HL-60 (cell line): ENCODE measurements around the gene NKD1.

Source experiments
- DNase-seq, 2 experiments: peaks; one replicate each; pipeline ENCODE4 v3.0.0-alpha.2; 2010 to 2020; ENCODE audit warnings: low read depth in 1 of 2, low spot score in 1 of 2
- H3K27ac ChIP-seq: fragments of 250-450 bp; sonication (Bioruptor Pico); replicated peaks from 2 replicates; pipeline ENCODE4 v1.5.1; 2020; ENCODE audit warnings: mild to moderate bottlenecking, moderate library complexity
- H3K27me3 ChIP-seq: fragments of 250-450 bp; sonication (Bioruptor Pico); 2 replicates; pipeline ENCODE4 v1.5.1; 2021; ENCODE audit warnings: mild to moderate bottlenecking, moderate library complexity; ENCODE audit not compliant: insufficient read depth, poor library complexity, severe bottlenecking
- H3K4me3 ChIP-seq: replicated peaks from 2 replicates; pipeline ENCODE4 v1.5.1; 2011; ENCODE audit warnings: mild to moderate bottlenecking, control low read depth, low read length; ENCODE audit not compliant: insufficient read depth
- GABPA ChIP-seq: IDR thresholded peaks from 2 replicates; pipeline ENCODE4 v1.6.1; 2012; ENCODE audit warnings: low read depth
- POLR2AphosphoS5 ChIP-seq: IDR thresholded peaks from 2 replicates; pipeline ENCODE4 v1.6.1; 2012; ENCODE audit warnings: low read depth
- SPI1 ChIP-seq: IDR thresholded peaks from 2 replicates; pipeline ENCODE4 v1.6.1; 2012; ENCODE audit warnings: low read depth, mild to moderate bottlenecking, borderline replicate concordance
- TF ChIP-seq, protein P1 (sequence below): IDR thresholded peaks from 2 replicates; pipeline ENCODE4 v1.6.1; 2012; ENCODE audit warnings: low read depth; ENCODE audit not compliant: insufficient replicate concordance
- TF ChIP-seq, protein P2 (sequence below): IDR thresholded peaks from one replicate; pipeline ENCODE4 v1.5.1; 2011; ENCODE audit warnings: low read length, control low read depth, inconsistent platforms; ENCODE audit not compliant: insufficient read depth

Gene NKD1

DNA sequence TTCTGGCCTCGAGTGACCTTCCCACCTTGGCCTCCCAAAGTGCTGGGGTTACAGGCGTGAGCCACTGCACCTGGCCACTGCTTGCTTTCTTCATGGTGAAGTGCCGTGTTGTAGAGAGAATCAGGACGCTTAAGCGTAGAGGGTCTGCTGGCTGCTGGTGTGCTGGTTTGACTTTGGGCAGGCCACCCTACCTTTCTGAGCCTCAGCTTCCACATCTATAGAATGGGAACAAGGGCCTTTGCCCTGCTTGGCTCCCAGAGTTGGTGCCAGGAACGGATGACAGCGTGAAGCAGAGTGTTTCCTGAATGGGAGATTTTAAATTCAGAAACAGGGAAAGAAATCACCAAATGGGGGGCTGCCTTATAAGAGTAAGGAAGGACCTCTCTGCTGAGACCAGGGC, 60.9 kb downstream of the NKD1 start:
- DNase-seq: no peak
- Histone ChIP-seq H3K27ac (no peak overlapping the region), H3K4me3 (no peak overlapping the region), H3K27me3 (no peaks in the 10 kb centered on the region)
- TF ChIP-seq POLR2AphosphoS5 (no peak), GABPA (no peak), SPI1 (no peak)
- TF ChIP-seq, protein P1, sequence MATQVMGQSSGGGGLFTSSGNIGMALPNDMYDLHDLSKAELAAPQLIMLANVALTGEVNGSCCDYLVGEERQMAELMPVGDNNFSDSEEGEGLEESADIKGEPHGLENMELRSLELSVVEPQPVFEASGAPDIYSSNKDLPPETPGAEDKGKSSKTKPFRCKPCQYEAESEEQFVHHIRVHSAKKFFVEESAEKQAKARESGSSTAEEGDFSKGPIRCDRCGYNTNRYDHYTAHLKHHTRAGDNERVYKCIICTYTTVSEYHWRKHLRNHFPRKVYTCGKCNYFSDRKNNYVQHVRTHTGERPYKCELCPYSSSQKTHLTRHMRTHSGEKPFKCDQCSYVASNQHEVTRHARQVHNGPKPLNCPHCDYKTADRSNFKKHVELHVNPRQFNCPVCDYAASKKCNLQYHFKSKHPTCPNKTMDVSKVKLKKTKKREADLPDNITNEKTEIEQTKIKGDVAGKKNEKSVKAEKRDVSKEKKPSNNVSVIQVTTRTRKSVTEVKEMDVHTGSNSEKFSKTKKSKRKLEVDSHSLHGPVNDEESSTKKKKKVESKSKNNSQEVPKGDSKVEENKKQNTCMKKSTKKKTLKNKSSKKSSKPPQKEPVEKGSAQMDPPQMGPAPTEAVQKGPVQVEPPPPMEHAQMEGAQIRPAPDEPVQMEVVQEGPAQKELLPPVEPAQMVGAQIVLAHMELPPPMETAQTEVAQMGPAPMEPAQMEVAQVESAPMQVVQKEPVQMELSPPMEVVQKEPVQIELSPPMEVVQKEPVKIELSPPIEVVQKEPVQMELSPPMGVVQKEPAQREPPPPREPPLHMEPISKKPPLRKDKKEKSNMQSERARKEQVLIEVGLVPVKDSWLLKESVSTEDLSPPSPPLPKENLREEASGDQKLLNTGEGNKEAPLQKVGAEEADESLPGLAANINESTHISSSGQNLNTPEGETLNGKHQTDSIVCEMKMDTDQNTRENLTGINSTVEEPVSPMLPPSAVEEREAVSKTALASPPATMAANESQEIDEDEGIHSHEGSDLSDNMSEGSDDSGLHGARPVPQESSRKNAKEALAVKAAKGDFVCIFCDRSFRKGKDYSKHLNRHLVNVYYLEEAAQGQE: no peak
- TF ChIP-seq, protein P2, sequence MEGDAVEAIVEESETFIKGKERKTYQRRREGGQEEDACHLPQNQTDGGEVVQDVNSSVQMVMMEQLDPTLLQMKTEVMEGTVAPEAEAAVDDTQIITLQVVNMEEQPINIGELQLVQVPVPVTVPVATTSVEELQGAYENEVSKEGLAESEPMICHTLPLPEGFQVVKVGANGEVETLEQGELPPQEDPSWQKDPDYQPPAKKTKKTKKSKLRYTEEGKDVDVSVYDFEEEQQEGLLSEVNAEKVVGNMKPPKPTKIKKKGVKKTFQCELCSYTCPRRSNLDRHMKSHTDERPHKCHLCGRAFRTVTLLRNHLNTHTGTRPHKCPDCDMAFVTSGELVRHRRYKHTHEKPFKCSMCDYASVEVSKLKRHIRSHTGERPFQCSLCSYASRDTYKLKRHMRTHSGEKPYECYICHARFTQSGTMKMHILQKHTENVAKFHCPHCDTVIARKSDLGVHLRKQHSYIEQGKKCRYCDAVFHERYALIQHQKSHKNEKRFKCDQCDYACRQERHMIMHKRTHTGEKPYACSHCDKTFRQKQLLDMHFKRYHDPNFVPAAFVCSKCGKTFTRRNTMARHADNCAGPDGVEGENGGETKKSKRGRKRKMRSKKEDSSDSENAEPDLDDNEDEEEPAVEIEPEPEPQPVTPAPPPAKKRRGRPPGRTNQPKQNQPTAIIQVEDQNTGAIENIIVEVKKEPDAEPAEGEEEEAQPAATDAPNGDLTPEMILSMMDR: no peak

DNA sequence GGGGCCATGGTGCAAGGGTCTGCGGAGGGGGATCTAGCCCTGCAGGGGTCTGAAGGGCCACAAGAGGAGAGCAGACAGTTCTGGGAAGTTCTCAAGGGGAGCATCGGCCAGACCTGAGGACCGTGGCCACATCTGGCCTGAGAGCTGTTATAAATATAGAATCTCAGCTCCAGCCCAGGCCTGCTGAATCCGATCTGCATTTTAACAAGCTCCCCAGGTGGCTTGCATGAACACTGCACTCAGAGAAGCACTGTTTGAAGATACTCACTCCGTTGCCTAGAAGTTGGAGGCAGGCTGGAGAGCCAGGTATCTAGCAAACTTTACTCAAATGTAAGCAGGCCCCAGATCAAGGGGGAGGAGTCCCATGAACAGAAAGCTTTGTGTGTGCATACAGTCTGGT, 61.3 kb downstream of the NKD1 start:
- H3K27ac ChIP-seq: no peak overlapping the region
- no peak overlapping the region for H3K4me3 ChIP-seq
- no peaks in the 10 kb centered on the region for H3K27me3 ChIP-seq
- no peak for DNase-seq
- no peak for TF ChIP-seq GABPA
- TF ChIP-seq, protein P1: no peak
- TF ChIP-seq, protein P2: no peak
- no peak for TF ChIP-seq SPI1
- no peak for TF ChIP-seq POLR2AphosphoS5

GRCh38 chr16:50610331-50611262, 62.4 kb downstream of the NKD1 start:
- TF ChIP-seq GABPA (no peak), POLR2AphosphoS5 (no peak), SPI1 (no peak)
- TF ChIP-seq, protein P1: no peak
- TF ChIP-seq, protein P2: no peak
- Histone ChIP-seq H3K4me3 (no peak overlapping the region), H3K27ac (no peak overlapping the region), H3K27me3 (no peaks in the 10 kb centered on the region)
- DNase-seq: no peak
